Stimulated activated naive B cell treated with anti-CD40 and anti-IgM and Interleukin-4, amounts not matched to agents 10 μg/mL and 1 μg/mL and 100 μg/mL, for 72 hours (primary cell): Measurements from ENCODE around the gene IFT20.

Source experiments
- ATAC-seq, 2 donors: fragments of 150-1000 bp; cut with Tn5 transposase; replicated peaks; 2 replicates each; pipeline ENCODE4 v1.10.0; 2021; ENCODE audit warnings: moderate library complexity in 1 of 2
- DNase-seq: peaks from one replicate; pipeline ENCODE4 v3.0.0; 2021
- H3K27ac Mint-ChIP-seq: one replicate; pipeline ENCODE4 v1.8.0; 2022; ENCODE audit warnings: mild to moderate bottlenecking, mixed read lengths
- H3K27me3 Mint-ChIP-seq, 2 donors: one replicate each; pipeline ENCODE4 v1.8.0; 2022; ENCODE audit warnings: mixed read lengths in 2 of 2
- H3K36me3 Mint-ChIP-seq, 2 donors: one replicate each; pipeline ENCODE4 v1.8.0; 2022; ENCODE audit warnings: mixed read lengths in 2 of 2, mild to moderate bottlenecking in 1 of 2
- H3K4me1 Mint-ChIP-seq, 2 donors: one replicate each; pipeline ENCODE4 v1.8.0; 2022; ENCODE audit warnings: mixed read lengths in 2 of 2, mild to moderate bottlenecking in 1 of 2
- H3K4me3 Mint-ChIP-seq, 2 donors: one replicate each; pipeline ENCODE4 v1.8.0; 2022; ENCODE audit warnings: mild to moderate bottlenecking in 2 of 2, mixed read lengths in 2 of 2, moderate library complexity in 1 of 2
- H3K9me3 Mint-ChIP-seq, 2 donors: one replicate each; pipeline ENCODE4 v1.8.0; 2022; ENCODE audit warnings: mixed read lengths in 2 of 2, mild to moderate bottlenecking in 1 of 2

The IFT20 gene

GRCh38 chr17:28335201-28335958, at the start of gene IFT20, which contains the start of gene TNFAIP1:
TSS of gene IFT20 (minus strand) at chr17:28335472. CDS start at chr17:28331985, 3,487 bp downstream.
TSS of gene TNFAIP1 (plus strand) at chr17:28335761. CDS start at chr17:28339522, 3,761 bp downstream.
- Mint-ChIP-seq H3K36me3 (peaks cover 8 to 35% of the 10 kb centered on the region in 2 donors), H3K4me1 (peaks cover 25 to 48% of the 10 kb centered on the region in 2 donors), H3K4me3 (peak within 1 kb of the TSS; percentile 92 to 98), H3K9me3 (no peaks in the 10 kb centered on the region), H3K27ac (peak within 1 kb of the TSS; percentile 96), H3K27me3 (no peaks in the 10 kb centered on the region)
- ATAC-seq, result peak; percentile 97 to 98
- DNase-seq, result peak; percentile 99

GRCh38 chr17:28385037-28385400, 49.7 kb upstream of the IFT20 start:
- Mint-ChIP-seq H3K4me1 (peaks cover 27 to 45% of the 10 kb centered on the region in 2 donors), H3K27me3 (peaks cover 17 to 51% of the 10 kb centered on the region in 2 donors), H3K36me3 (peaks cover 50 to 53% of the 10 kb centered on the region in 2 donors), H3K9me3 (no peaks in the 10 kb centered on the region), H3K4me3 (peak overlapping the region; percentile 86 to 91), H3K27ac (peak overlapping the region; percentile 65)
- peak; percentile 22 to 27 for ATAC-seq
- no peak for DNase-seq

- Mint-ChIP-seq H3K4me1 (peaks cover 27 to 46% of the 10 kb centered on the region in 2 donors), H3K27ac (peak overlapping the region; percentile 81), H3K36me3 (peaks cover 44 to 49% of the 10 kb centered on the region in 2 donors), H3K27me3 (peaks cover 17 to 51% of the 10 kb centered on the region in 2 donors), H3K4me3 (peak overlapping the region; percentile 86 to 91), H3K9me3 (no peaks in the 10 kb centered on the region)
- DNase-seq (peak; percentile 34), ATAC-seq (peak; percentile 93)
Observed at GRCh38 chr17:28384281-28385036, 49.2 kb upstream of the IFT20 start.

GRCh38 chr17:28381141-28381825, 46.0 kb upstream of the IFT20 start:
- ATAC-seq, result no peak
- Mint-ChIP-seq H3K9me3 (no peaks in the 10 kb centered on the region), H3K4me1 (peaks cover 27 to 46% of the 10 kb centered on the region in 2 donors), H3K36me3 (peaks cover 37 to 44% of the 10 kb centered on the region in 2 donors), H3K4me3 (peak overlapping the region; percentile 18 to 69), H3K27me3 (peaks cover 17 to 51% of the 10 kb centered on the region in 2 donors), H3K27ac (peak overlapping the region; percentile 32)
- DNase-seq, result no peak

- peaks cover 34 to 40% of the 10 kb centered on the region in 2 donors for H3K36me3 Mint-ChIP-seq
- DNase-seq (no peak), ATAC-seq (no peak)
- peak overlapping the region; percentile 37 for H3K27ac Mint-ChIP-seq
- peaks cover 23 to 42% of the 10 kb centered on the region in 2 donors for H3K4me1 Mint-ChIP-seq
- peaks cover 14 to 45% of the 10 kb centered on the region in 2 donors for H3K27me3 Mint-ChIP-seq
- no peaks in the 10 kb centered on the region for H3K9me3 Mint-ChIP-seq
- no peak overlapping the region for H3K4me3 Mint-ChIP-seq
Observed at GRCh38 chr17:28379814-28380801, 44.8 kb upstream of the IFT20 start.

GRCh38 chr17:28372945-28373274, 37.6 kb upstream of the IFT20 start:
- no peak for ATAC-seq

GRCh38 chr17:28372203-28372944, 37.1 kb upstream of the IFT20 start:
- peak overlapping the region; percentile 89 for H3K27ac Mint-ChIP-seq
- peak overlapping the region; percentile 85 to 96 for H3K4me3 Mint-ChIP-seq
- no peaks in the 10 kb centered on the region for H3K9me3 Mint-ChIP-seq
- H3K27me3 Mint-ChIP-seq, result no peaks in the 10 kb centered on the region
- DNase-seq, result no peak
- peaks cover 4 to 13% of the 10 kb centered on the region in 2 donors for H3K36me3 Mint-ChIP-seq
- peaks cover 24 to 39% of the 10 kb centered on the region in 2 donors for H3K4me1 Mint-ChIP-seq
- ATAC-seq, result peak; percentile 15 to 24

More at GRCh38 chr17:28372945-28373274, 37.6 kb upstream of the IFT20 start:
- no peak for DNase-seq
- Mint-ChIP-seq H3K27ac (peak overlapping the region; percentile 89), H3K4me3 (peak overlapping the region; percentile 85 to 96), H3K36me3 (peaks cover 4 to 13% of the 10 kb centered on the region in 2 donors), H3K9me3 (no peaks in the 10 kb centered on the region), H3K4me1 (peaks cover 24 to 39% of the 10 kb centered on the region in 2 donors), H3K27me3 (no peaks in the 10 kb centered on the region)

GRCh38 chr17:28371245-28372202, 36.3 kb upstream of the IFT20 start, which contains the start of gene SARM1:
TSS of gene SARM1 (plus strand) at chr17:28371694. CDS start at chr17:28372033, 339 bp downstream.
- Mint-ChIP-seq H3K4me1 (peaks cover 24 to 39% of the 10 kb centered on the region in 2 donors), H3K27ac (peak within 1 kb of the TSS; percentile 94), H3K27me3 (no peaks in the 10 kb centered on the region), H3K4me3 (peak within 1 kb of the TSS; percentile 96), H3K9me3 (no peaks in the 10 kb centered on the region), H3K36me3 (peaks cover 4 to 14% of the 10 kb centered on the region in 2 donors)
- peak; percentile 90 for ATAC-seq
- DNase-seq, result peak; percentile 84

- Mint-ChIP-seq H3K4me3 (peak overlapping the region in 1 of 2 donors; percentile 96), H3K27ac (peak overlapping the region; percentile 94)
Observed at GRCh38 chr17:28370744-28371103, 35.5 kb upstream of the IFT20 start.

GRCh38 chr17:28370035-28370743, 34.9 kb upstream of the IFT20 start, which contains the start of gene VTN:
TSS of gene VTN (minus strand) at chr17:28370307. CDS start at chr17:28370203, 104 bp downstream.
- Mint-ChIP-seq H3K9me3 (no peaks in the 10 kb centered on the region), H3K27ac (peak within 1 kb of the TSS; percentile 94), H3K27me3 (no peaks in the 10 kb centered on the region), H3K36me3 (peaks cover 7 to 18% of the 10 kb centered on the region in 2 donors), H3K4me3 (peak within 1 kb of the TSS; percentile 96), H3K4me1 (peaks cover 24 to 39% of the 10 kb centered on the region in 2 donors)
- ATAC-seq (no peak), DNase-seq (no peak)

More at GRCh38 chr17:28370744-28371103, 35.5 kb upstream of the IFT20 start:
- Mint-ChIP-seq H3K27me3 (no peaks in the 10 kb centered on the region), H3K36me3 (peaks cover 5 to 18% of the 10 kb centered on the region in 2 donors), H3K4me1 (peaks cover 24 to 39% of the 10 kb centered on the region in 2 donors), H3K9me3 (no peaks in the 10 kb centered on the region)
- DNase-seq, result no peak
- no peak for ATAC-seq

- ATAC-seq (no peak), DNase-seq (no peak)
- Mint-ChIP-seq H3K27ac (peak overlapping the region; percentile 25), H3K36me3 (peaks cover 4 to 15% of the 10 kb centered on the region in 2 donors), H3K9me3 (no peaks in the 10 kb centered on the region), H3K27me3 (no peaks in the 10 kb centered on the region), H3K4me3 (no peak overlapping the region), H3K4me1 (peaks cover 22 to 39% of the 10 kb centered on the region in 2 donors)
Observed at GRCh38 chr17:28369684-28370034, 34.4 kb upstream of the IFT20 start.
